HG03442 (cell line): ENCODE data around the gene TPD52L2.
"Not testable (repeated sequence)": the region's sequence is repeated elsewhere in the genome, so short reads cannot be mapped to it uniquely, and the experiment has no call there.

Source experiments
- ATAC-seq: cut with Tn5 transposase; IDR thresholded peaks from one replicate; pipeline ENCODE4 v1.9.1; 2021; ENCODE audit warnings: mild to moderate bottlenecking, moderate library complexity; ENCODE audit not compliant: unreplicated experiment

Gene TPD52L2

DNA sequence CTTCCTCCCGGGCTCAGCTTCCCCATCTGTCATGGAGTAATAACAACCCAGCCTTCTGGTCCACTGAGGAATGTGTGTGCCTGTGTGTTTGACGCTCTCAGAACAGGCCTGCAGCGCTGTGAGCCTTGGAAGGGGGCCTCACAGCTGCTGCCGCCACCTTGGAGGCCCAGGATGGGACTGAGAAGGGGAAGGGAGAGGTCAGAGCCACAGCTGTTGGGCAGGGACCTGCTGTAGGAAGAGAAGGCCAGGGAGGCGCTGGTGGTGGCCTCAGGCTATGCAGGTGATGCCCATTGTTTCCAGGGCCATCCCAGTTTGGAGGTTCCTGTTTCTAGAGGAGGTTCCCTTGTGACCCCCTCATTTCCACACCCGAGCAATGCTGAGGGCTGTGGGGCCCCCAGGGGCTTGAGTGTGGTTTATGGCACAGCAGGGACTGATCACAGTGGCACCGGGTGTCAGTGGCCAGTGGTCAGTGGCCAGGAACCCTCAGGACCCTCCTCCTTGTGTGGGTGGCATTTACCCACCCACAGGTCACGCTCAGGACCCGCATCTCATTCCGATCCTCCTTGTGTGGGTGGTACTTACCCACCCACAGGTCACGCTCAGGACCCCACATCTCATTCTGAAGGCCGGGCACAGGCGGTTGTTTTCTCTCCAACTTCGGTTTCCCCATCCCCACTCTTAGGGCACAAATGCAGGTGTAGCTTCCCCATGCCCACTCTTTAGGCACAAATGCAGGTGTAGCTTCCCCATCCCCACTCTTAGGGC lies 14.0 kb downstream of the TPD52L2 start:
- no peak for ATAC-seq

- not testable (repeated sequence) for ATAC-seq
These were observed 15.8 kb downstream of the TPD52L2 start for GRCh38 chr20:63880901-63881300.

- no peak for ATAC-seq
These were observed 16.6 kb downstream of the TPD52L2 start for GRCh38 chr20:63881451-63882226.

- no peak for ATAC-seq
These were observed 17.5 kb downstream of the TPD52L2 start for GRCh38 chr20:63882257-63883200.

DNA sequence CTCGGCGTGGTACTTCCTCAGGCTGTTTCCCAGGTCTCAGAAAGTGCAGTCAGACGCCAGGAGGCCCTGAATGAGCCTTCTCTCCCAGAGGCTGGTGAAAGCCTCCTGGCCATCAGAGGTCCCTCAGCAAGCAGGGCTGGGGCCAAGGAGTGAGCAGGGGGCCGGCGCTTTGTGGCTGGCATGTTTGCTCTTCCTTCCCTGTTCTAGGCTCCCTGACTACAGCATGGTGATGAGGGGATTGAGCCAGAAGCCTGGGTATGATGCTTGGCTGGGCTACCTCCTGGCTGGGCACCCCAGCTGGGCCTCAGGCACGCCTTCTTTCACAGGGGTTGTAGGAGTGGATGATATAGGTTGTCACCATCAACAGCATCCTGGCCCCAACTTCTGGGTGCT lies 18.1 kb downstream of the TPD52L2 start:
- no peak for ATAC-seq

DNA sequence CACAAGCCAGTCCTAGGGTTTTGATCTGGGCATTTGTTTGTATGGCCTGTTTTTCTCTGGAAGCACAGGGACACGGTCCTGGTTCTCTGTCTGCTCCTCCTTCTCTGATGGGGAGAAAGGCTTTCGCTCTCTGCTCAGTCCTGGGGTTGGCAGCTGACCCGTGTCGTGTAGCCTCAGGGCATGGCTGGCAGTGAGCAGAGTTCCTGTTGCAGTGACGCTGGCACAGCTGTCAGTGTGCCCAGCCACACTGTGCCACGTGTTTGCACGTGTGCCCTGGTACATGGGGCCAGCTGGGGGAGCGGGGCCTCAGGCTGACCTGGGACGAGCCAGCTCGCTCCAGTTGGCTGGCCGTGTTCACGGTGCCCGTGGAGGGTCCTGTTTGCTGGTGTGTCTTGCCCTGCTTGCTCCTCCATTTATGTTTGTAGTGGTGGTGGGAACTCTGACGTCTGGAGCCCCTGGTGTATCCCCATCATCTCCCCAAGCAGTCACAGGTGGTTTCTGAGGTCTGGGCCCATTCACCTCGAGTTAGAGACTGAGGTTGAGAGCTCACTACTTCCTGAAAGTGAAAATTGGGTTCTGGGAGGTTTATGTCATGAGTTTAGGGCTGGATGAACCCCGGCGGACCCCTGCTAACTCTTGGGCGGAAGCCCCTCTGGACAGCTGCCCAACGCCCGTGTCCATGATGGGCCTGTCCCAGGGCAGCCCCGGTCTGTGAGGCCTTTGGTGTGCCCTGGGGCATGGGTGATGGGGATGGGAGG lies 19.6 kb downstream of the TPD52L2 start:
- no peak for ATAC-seq

DNA sequence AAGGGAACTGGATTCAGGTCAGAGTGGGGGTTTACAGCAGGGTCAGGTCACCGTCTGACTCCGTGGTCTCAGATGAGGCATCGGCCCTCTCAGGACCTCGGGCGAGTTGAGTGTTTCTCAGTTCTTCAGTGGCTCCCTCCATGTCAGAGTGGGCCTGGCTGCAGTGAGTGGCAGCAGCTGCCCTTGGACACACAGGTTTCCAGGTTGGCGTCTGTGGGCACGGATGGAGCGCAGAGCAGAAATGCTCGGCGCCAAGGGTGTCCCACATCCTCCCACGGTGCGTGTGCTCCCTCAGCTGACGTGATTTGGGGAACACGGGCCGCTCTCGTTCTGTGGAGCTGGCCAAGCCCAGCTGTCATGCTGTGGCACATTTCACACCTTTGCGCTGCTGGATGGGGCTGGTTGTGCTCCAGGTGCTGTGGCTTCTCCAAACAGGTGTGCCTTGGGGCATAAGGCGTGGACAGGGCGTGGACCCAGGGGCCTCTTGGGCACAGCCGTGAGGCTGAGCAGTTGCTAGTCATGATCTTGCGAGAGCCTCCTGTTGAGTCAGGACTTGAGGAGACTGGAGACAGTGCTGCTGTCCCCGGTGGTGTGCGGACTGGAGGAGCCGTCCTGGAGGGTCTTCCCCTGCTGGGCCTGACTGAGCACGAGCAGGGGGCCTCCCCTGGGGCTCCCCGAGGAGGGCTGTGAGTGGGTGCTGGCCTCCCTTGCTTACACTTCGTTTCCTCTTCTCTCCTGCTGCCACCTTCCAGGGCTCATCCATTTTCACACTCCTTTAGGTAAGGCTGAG lies 20.4 kb downstream of the TPD52L2 start:
- ATAC-seq, result no peak

- no peak for ATAC-seq
These were observed 21.0 kb downstream of the TPD52L2 start for GRCh38 chr20:63886054-63886419.

DNA sequence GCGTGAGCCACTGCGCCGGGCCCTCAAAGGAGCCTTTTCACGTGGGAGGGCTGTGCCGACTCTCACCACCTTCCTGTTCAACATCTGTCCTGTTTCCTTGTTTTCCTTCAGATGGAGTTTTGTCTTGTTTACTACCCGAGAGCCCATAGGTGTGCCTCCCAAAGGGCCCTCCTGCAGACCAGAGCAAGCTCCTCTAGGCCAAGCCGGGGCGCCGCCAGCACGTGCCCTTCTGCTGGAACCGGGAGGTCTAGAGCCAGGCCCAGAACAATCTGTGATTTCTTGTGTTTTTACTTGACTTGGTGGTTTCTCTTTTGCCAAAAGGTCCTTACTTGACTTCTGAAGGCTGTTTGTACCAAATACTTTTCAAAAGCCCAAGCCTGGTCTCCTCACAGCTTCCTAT lies 21.9 kb downstream of the TPD52L2 start:
- no peak for ATAC-seq

DNA sequence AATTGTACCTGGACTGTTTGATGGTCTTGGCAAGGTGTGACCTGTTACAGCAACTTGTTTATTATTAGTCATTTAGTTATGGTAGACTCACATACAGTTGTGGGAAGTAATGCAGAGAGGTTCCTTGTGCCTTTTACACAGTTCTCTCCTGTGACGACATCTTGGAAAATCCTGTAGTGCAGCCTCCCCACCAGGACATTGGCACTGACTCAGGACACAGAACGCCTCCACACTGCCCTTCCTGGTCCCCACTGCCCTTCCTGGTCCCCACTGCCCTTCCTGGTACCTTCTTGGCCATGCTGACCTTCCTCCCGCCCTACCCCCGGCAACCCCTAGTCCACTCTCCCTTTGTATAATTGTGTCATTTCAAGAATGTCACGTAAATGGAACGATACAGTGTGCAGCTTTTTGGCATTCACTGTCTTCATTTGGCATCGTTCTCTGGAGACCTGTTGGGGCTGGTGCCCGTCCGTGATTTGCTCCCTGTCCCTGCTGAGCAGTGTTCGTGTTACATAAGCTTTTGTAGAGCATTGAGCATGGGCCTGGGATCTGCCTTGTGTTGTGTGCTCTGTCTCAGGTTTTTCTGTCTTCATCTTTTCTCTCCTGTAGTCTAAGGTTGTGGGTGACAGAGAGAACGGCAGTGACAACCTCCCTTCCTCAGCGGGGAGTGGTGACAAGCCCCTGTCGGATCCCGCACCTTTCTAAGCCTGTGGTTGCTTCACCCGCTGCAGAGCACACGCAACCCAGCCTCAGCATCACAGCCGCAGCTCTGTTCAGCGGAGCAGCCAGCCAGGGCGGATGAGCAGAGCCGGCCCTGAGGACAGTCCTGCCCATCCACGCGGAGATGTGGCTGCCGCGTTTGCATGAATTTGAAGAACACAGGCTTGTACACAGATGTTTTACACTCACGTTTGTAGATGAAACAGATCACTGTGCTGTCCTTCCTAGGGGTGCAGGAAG lies 24.5 kb downstream of the TPD52L2 start:
- no peak for ATAC-seq

DNA sequence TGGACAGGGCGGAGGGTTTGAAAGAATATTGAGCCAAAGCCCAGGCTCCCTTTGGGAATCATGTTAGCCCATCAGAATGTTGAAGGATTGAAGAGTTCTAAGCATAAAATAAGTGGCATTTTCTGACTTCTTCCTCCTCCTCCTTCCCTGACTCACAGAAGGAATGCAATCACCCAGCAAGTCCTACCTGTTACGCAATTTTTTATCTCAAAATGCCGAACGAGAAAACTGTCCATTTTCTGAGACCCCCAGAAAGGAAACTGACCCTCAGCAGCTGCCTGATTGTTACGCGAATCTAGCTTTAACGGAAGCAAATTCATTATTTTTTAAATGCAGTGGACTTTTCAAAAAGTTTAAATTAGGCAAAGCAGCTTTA lies 25.1 kb downstream of the TPD52L2 start:
- ATAC-seq, result no peak

- no peak for ATAC-seq
These were observed 25.5 kb downstream of the TPD52L2 start for GRCh38 chr20:63890616-63891015.

GRCh38 chr20:63891061-63892002 lies 26.3 kb downstream of the TPD52L2 start:
- no peak for ATAC-seq

DNA sequence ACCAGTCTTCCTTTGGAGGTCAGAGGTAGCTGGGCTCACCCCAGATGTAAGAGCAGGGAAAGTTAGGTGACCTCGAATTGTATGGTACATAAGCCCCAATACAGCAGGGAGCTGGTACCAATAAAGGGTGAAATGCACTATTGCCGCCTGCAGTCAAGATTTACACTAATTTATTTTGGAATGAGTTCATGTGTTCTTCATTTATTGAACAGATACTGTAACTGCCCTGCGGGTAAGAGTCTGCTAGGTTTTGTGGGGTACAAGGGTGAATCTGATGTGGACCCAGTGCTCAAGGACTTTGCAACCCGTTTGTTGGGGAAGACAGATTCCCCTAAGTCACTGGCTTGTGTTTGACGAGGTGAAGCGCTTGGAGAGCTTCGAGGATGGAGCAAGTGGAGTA lies 27.3 kb downstream of the TPD52L2 start:
- no peak for ATAC-seq

DNA sequence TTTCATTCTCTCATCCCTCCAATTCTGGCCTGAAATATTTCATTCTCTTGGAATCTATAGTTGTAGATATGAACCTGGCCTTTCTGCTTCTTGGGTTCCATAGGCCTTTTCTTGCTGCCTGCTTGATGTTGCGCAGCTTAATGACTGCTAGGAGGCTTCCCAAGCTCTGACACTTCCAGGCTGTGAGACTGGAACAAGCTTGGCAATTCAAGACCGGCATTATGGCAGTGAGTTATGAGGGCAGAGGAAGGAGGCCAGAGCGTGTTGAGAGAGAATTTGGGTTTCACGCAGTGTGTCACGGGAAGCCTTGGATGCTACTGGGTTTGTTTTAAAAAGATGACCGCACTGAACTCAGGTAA lies 28.9 kb downstream of the TPD52L2 start:
- ATAC-seq, result no peak

DNA sequence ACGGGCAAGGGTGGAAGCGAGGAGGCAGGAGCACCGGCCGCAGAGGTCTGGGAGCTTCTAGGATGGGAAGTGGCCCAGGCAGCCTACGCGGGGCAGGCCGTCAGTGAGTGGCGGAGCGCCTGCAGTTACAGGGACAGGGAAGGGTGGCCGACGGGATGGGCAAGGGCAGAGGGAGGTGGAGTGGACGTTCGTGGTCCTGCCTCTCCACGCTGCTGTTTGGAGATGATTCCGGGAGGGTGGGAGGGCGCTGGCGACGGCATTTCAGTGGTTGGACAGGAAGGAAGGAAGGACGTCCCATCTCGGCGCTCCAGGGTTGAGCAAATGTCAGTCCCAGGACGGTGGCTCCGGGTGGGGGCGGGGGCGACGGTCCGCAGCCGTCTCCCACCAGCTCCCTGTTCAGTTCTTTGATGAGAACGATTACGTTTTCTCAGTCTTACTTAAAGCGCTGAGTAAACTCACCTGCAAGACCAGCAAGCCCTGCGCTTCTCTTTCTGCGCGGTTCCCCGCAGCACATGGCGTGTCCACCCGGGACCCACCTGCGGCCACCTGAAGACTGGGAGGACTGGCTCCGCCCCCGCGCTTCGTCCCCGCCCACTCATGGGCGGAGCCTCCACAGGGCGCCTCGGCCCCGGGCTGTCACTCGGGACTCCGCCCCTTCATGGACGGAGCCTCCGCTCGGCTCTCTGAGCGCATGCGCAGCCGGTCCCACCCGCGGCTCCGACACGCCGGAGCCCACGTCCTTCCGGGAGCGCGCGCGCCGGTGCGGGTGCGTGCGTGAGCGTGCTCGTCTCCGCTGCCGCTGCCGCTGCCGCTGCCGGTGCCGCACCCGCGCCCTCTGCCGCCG lies 29.5 kb downstream of the TPD52L2 start, which contains the start of gene DNAJC5:
Gene DNAJC5, plus strand, starts transcription at position 769 of the 844 bp plus-strand sequence. CDS start 33,220 bp downstream, outside the sequence.
- ATAC-seq, result peak; percentile 82
